ENCODE measurements around the gene LAMB4. TPM values are rescaled to one million over a fixed set of nuclear protein-coding genes. Genes with fewer than 3 reads are reported as not detected.

LAMB4 gene
- total and polyA plus RNA-seq, 2 donors (not counting 1 experiment from before 2014, with no cell fraction given): 0.17 to 0.57 TPM

GRCh38 chr7:108097703-108098102 lies 32.5 kb downstream of the LAMB4 start:
- H3K4me1 ChIP-seq (ENCODE audit: control insufficient read depth, extremely low read depth, insufficient read depth, low read length): peaks cover 33% of the 10 kb centered on the region
- no peak overlapping the region for H3K4me2 ChIP-seq (ENCODE audit: extremely low read depth, insufficient read depth, low read length)
- no peak overlapping the region for H3K9ac ChIP-seq (ENCODE audit: insufficient read depth, low read length)
- no peak for TF ChIP-seq EZH2 (IDR thresholded peaks at IDR 0.05; ENCODE audit: low read length, missing control alignments)
- TF ChIP-seq, protein P1, sequence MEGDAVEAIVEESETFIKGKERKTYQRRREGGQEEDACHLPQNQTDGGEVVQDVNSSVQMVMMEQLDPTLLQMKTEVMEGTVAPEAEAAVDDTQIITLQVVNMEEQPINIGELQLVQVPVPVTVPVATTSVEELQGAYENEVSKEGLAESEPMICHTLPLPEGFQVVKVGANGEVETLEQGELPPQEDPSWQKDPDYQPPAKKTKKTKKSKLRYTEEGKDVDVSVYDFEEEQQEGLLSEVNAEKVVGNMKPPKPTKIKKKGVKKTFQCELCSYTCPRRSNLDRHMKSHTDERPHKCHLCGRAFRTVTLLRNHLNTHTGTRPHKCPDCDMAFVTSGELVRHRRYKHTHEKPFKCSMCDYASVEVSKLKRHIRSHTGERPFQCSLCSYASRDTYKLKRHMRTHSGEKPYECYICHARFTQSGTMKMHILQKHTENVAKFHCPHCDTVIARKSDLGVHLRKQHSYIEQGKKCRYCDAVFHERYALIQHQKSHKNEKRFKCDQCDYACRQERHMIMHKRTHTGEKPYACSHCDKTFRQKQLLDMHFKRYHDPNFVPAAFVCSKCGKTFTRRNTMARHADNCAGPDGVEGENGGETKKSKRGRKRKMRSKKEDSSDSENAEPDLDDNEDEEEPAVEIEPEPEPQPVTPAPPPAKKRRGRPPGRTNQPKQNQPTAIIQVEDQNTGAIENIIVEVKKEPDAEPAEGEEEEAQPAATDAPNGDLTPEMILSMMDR (conservative IDR thresholded peaks at IDR 0.05 in 1 of 2, IDR thresholded peaks at IDR 0.05 in 1 of 2; ENCODE audit: low read depth in 1 of 2, low read length in 2 of 2): no peak
- H3K27me3 ChIP-seq (ENCODE audit: control insufficient read depth, insufficient read depth, low read length): no peaks in the 10 kb centered on the region
- H2AFZ ChIP-seq (ENCODE audit: low read length): no peak overlapping the region
- no peak overlapping the region for H3K4me3 ChIP-seq (replicated peaks in 1 of 4; ENCODE audit: control extremely low read depth in 1 of 4, insufficient read depth in 1 of 4, low read depth in 3 of 4, low read length in 4 of 4)
- H3K36me3 ChIP-seq (ENCODE audit: control insufficient read depth, insufficient read depth, low read length): no peaks in the 10 kb centered on the region
- H3K79me2 ChIP-seq (ENCODE audit: control insufficient read depth, insufficient read depth, low read length): no peaks in the 10 kb centered on the region
- H3K27ac ChIP-seq (ENCODE audit: insufficient read depth, low read length): no peak overlapping the region
- H4K20me1 ChIP-seq (ENCODE audit: control insufficient read depth, extremely low read depth, insufficient read depth, low read length): no peaks in the 10 kb centered on the region
- no peak for DNase-seq (ENCODE audit: low read depth in 2 of 2)
- H3K9me3 ChIP-seq (ENCODE audit: control insufficient read depth, insufficient read depth, low read depth, low read length): no peaks in the 10 kb centered on the region

DNA sequence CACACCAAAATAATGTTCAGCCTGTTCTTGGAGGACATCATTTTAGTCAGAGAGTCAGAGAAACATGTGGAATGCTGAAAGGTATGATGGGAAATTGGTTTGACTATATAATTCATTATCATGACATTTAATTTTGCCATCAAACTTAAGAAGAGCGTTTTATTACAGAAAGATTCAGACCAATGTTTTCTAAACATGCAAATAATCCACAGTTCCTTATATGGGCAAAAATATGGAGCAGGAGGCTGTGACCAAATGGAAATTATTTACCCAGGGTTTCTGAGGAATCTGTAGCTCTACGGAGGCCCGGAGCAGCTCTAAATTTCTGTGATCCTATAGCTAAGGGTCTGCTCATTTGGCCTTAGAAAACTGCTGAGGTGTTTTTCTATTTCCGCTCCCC lies 33.2 kb downstream of the LAMB4 start:
- Histone ChIP-seq H3K27me3 (ENCODE audit: control insufficient read depth, insufficient read depth, low read length) (no peaks in the 10 kb centered on the region), H4K20me1 (ENCODE audit: control insufficient read depth, extremely low read depth, insufficient read depth, low read length) (no peaks in the 10 kb centered on the region), H3K4me1 (ENCODE audit: control insufficient read depth, extremely low read depth, insufficient read depth, low read length) (peaks cover 34% of the 10 kb centered on the region), H3K4me2 (ENCODE audit: extremely low read depth, insufficient read depth, low read length) (no peak overlapping the region), H3K9ac (ENCODE audit: insufficient read depth, low read length) (no peak overlapping the region), H3K4me3 (replicated peaks in 1 of 4; ENCODE audit: control extremely low read depth in 1 of 4, insufficient read depth in 1 of 4, low read depth in 3 of 4, low read length in 4 of 4) (no peak overlapping the region), H3K9me3 (ENCODE audit: control insufficient read depth, insufficient read depth, low read depth, low read length) (no peaks in the 10 kb centered on the region), H3K36me3 (ENCODE audit: control insufficient read depth, insufficient read depth, low read length) (no peaks in the 10 kb centered on the region), H3K79me2 (ENCODE audit: control insufficient read depth, insufficient read depth, low read length) (no peaks in the 10 kb centered on the region), H3K27ac (ENCODE audit: insufficient read depth, low read length) (no peak overlapping the region), H2AFZ (ENCODE audit: low read length) (no peak overlapping the region)
- no peak for TF ChIP-seq EZH2 (IDR thresholded peaks at IDR 0.05; ENCODE audit: low read length, missing control alignments)
- TF ChIP-seq, protein P1 (conservative IDR thresholded peaks at IDR 0.05 in 1 of 2, IDR thresholded peaks at IDR 0.05 in 1 of 2; ENCODE audit: low read depth in 1 of 2, low read length in 2 of 2): no peak
- no peak for DNase-seq (ENCODE audit: low read depth in 2 of 2)

GRCh38 chr7:108094933-108095710 lies 35.0 kb downstream of the LAMB4 start:
- Histone ChIP-seq H3K4me2 (ENCODE audit: extremely low read depth, insufficient read depth, low read length) (peak overlapping the region; percentile 73), H3K79me2 (ENCODE audit: control insufficient read depth, insufficient read depth, low read length) (no peaks in the 10 kb centered on the region), H3K9ac (ENCODE audit: insufficient read depth, low read length) (peak overlapping the region; percentile 45), H3K4me1 (ENCODE audit: control insufficient read depth, extremely low read depth, insufficient read depth, low read length) (peaks cover 34% of the 10 kb centered on the region), H3K27me3 (ENCODE audit: control insufficient read depth, insufficient read depth, low read length) (no peaks in the 10 kb centered on the region), H3K27ac (ENCODE audit: insufficient read depth, low read length) (peak overlapping the region; percentile 83), H3K4me3 (replicated peaks in 1 of 4; ENCODE audit: control extremely low read depth in 1 of 4, insufficient read depth in 1 of 4, low read depth in 3 of 4, low read length in 4 of 4) (peak overlapping the region; percentile 3 to 46 (median 32)), H3K9me3 (ENCODE audit: control insufficient read depth, insufficient read depth, low read depth, low read length) (no peaks in the 10 kb centered on the region), H2AFZ (ENCODE audit: low read length) (no peak overlapping the region), H4K20me1 (ENCODE audit: control insufficient read depth, extremely low read depth, insufficient read depth, low read length) (no peaks in the 10 kb centered on the region), H3K36me3 (ENCODE audit: control insufficient read depth, insufficient read depth, low read length) (no peaks in the 10 kb centered on the region)
- TF ChIP-seq, protein P1 (conservative IDR thresholded peaks at IDR 0.05 in 1 of 2, IDR thresholded peaks at IDR 0.05 in 1 of 2; ENCODE audit: low read depth in 1 of 2, low read length in 2 of 2): no peak
- TF ChIP-seq EZH2 (IDR thresholded peaks at IDR 0.05; ENCODE audit: low read length, missing control alignments): no peak
- DNase-seq (ENCODE audit: low read depth in 2 of 2): peak; percentile 96 to 97
